HepG2 (cell line): Measurements from ENCODE around the gene CAPN7. TPM values are rescaled to one million over a fixed set of nuclear protein-coding genes. Genes with fewer than 3 reads are reported as not detected.

Experiments used
- ATAC-seq: fragments of 200-7000 bp; cut with Tn5 transposase; 3 replicates; pipeline ENCODE4 v1.9.1; 2020; ENCODE audit warnings: mild to moderate bottlenecking, moderate library complexity
- BruUV-seq: library from RNA; stranded (reverse); fragments of 400-500 nt; replicated peaks from 2 replicates; lab custom pipeline; 2021; lab: Mats Ljungman, UMichigan
- CTCF ChIA-PET: fragments of 300-600 bp; formaldehyde crosslinking; extraction: SDS; loops from one replicate; lab custom pipeline; 2021; ENCODE audit warnings: low total read pairs, inconsistent platforms, low intra/inter-chr PET ratio; lab: Yijun Ruan, JAX
- POLR2A ChIA-PET: fragments of 350-600 bp; sonication (Branson Sonifier 250); formaldehyde crosslinking; loops from one replicate; lab custom pipeline; 2020; ENCODE audit warnings: antibody characterized with exemption, inconsistent platforms; lab: Yijun Ruan, JAX
- DNase-seq: peaks from one replicate; pipeline ENCODE4 v3.0.0-alpha.2; 2015; ENCODE audit warnings: low spot score
- FAIRE-seq: peaks from 3 replicates; lab custom pipeline; 2011; peaks lifted over from hg19 to GRCh38; lab: Jason Lieb, UNC
- H2AFZ ChIP-seq: one replicate; pipeline ENCODE4 v1.6.1; 2011; ENCODE audit warnings: low read length, inconsistent platforms
- H3K27ac ChIP-seq: fragments of 300-600 bp; 3 replicates; pipeline ENCODE4 v1.8.0; 2011; ENCODE audit warnings: mixed run types, mild to moderate bottlenecking, mixed read lengths, low read length, inconsistent platforms; ENCODE audit not compliant: insufficient read depth; ENCODE audit errors: extremely low read length
- H3K27me3 ChIP-seq, 2 experiments: fragments of 200-600 bp in 1 of 2; 2 replicates in 1 of 2; 3 replicates in 1 of 2; pipeline versions ENCODE4 v1.6.0 to v1.8.0; 2011; ENCODE audit warnings: low read length in 2 of 2, mild to moderate bottlenecking in 2 of 2, moderate library complexity in 2 of 2, inconsistent platforms in 1 of 2; ENCODE audit not compliant: insufficient read depth in 2 of 2, control insufficient read depth in 1 of 2
- H3K36me3 ChIP-seq, 2 experiments: fragments of 200-600 bp in 1 of 2; replicated peaks in 1 of 2; 2 replicates in 1 of 2; 3 replicates in 1 of 2; pipeline versions ENCODE4 v1.5.1 to v1.8.0; 2011; ENCODE audit warnings: low read length in 2 of 2, inconsistent platforms in 1 of 2; ENCODE audit not compliant: insufficient read depth in 2 of 2, control insufficient read depth in 1 of 2
- H3K4me1 ChIP-seq: 2 replicates; pipeline ENCODE4 v1.5.1; 2012; ENCODE audit warnings: low read length, inconsistent platforms; ENCODE audit not compliant: insufficient read depth
- H3K4me2 ChIP-seq: 2 replicates; pipeline ENCODE4 v1.6.0; 2011; ENCODE audit warnings: low read depth, low read length, inconsistent platforms
- H3K4me3 ChIP-seq, 3 experiments: fragments of 200-600 bp in 1 of 3; sonication (generic), shearing (Covaris generic) in 1 of 3; replicated peaks in 1 of 3; 2 replicates each; pipeline ENCODE4 v1.5.1; 2011 to 2016; ENCODE audit warnings: low read length in 3 of 3, inconsistent platforms in 2 of 3, low read depth in 2 of 3, mild to moderate bottlenecking in 2 of 3, control low read depth in 1 of 3, mixed read lengths in 1 of 3; ENCODE audit not compliant: insufficient read depth in 1 of 3
- H3K79me2 ChIP-seq: one replicate; pipeline ENCODE4 v1.6.1; 2011; ENCODE audit warnings: low read length, inconsistent platforms; ENCODE audit not compliant: insufficient read depth
- H3K9ac ChIP-seq: 2 replicates; pipeline ENCODE4 v1.6.0; 2011; ENCODE audit warnings: mild to moderate bottlenecking, low read depth, low read length, inconsistent platforms; ENCODE audit not compliant: insufficient read depth
- H3K9me3 ChIP-seq: 2 replicates; pipeline ENCODE4 v1.5.1; 2012; ENCODE audit warnings: mild to moderate bottlenecking, low read length
- H4K20me1 ChIP-seq: 2 replicates; pipeline ENCODE4 v1.6.0; 2011; ENCODE audit warnings: inconsistent platforms, mild to moderate bottlenecking, low read length, moderate library complexity; ENCODE audit not compliant: insufficient read depth
- ADNP ChIP-seq: sonication (generic); formaldehyde crosslinking; IDR thresholded peaks from 2 replicates; pipeline ENCODE4 v1.4.0; 2020; ENCODE audit warnings: missing genetic modification reagents
- BRD4 ChIP-seq: sonication (generic); formaldehyde crosslinking; IDR thresholded peaks from 2 replicates; pipeline ENCODE4 v1.4.0; 2020; ENCODE audit warnings: missing genetic modification reagents
- CENPT ChIP-seq: sonication (generic); formaldehyde crosslinking; IDR thresholded peaks from 2 replicates; pipeline ENCODE4 v1.8.0; 2022; ENCODE audit warnings: low read depth, mild to moderate bottlenecking, moderate library complexity, missing genetic modification reagents
- HIVEP1 ChIP-seq: sonication (generic); formaldehyde crosslinking; IDR thresholded peaks from 2 replicates; pipeline ENCODE4 v1.4.0; 2020; ENCODE audit warnings: mild to moderate bottlenecking, missing genetic modification reagents
- HMG20B ChIP-seq: conservative IDR thresholded peaks from 2 replicates; pipeline ENCODE4 v1.6.1; 2016; ENCODE audit warnings: missing genetic modification reagents, missing compliant biosample characterization
- JDP2 ChIP-seq: sonication (generic); formaldehyde crosslinking; IDR thresholded peaks from 2 replicates; pipeline ENCODE4 v1.8.1; 2022; ENCODE audit warnings: missing genetic modification reagents, borderline replicate concordance
- MTERF4 ChIP-seq: sonication (generic); formaldehyde crosslinking; IDR thresholded peaks from 2 replicates; pipeline ENCODE4 v1.8.0; 2023; ENCODE audit warnings: mild to moderate bottlenecking, missing genetic modification reagents
- SKIL ChIP-seq: sonication (generic); formaldehyde crosslinking; IDR thresholded peaks from 2 replicates; pipeline ENCODE4 v1.8.0; 2022; ENCODE audit warnings: missing genetic modification reagents, mild to moderate bottlenecking, moderate library complexity, borderline replicate concordance
- SMAD1 ChIP-seq: sonication (generic); formaldehyde crosslinking; IDR thresholded peaks from 2 replicates; pipeline ENCODE4 v1.4.0; 2020; ENCODE audit warnings: missing genetic modification reagents, low read depth, mild to moderate bottlenecking, borderline replicate concordance
- TOPORS ChIP-seq: sonication (generic); formaldehyde crosslinking; IDR thresholded peaks from 2 replicates; pipeline ENCODE4 v1.8.0; 2023; ENCODE audit warnings: mild to moderate bottlenecking, missing genetic modification reagents
- ZBTB34 ChIP-seq: sonication (generic); formaldehyde crosslinking; IDR thresholded peaks from 2 replicates; pipeline ENCODE4 v1.8.0; 2022; ENCODE audit warnings: mild to moderate bottlenecking, missing genetic modification reagents
- ZNF598 ChIP-seq: sonication (generic); formaldehyde crosslinking; IDR thresholded peaks from 2 replicates; pipeline ENCODE4 v1.5.1; 2020; ENCODE audit warnings: mild to moderate bottlenecking, missing genetic modification reagents, borderline replicate concordance
- ZNF609 ChIP-seq: sonication (generic); formaldehyde crosslinking; IDR thresholded peaks from 2 replicates; pipeline ENCODE4 v1.4.0; 2020; ENCODE audit warnings: mild to moderate bottlenecking, missing genetic modification reagents, borderline replicate concordance
- ZNF772 ChIP-seq: sonication (generic); formaldehyde crosslinking; IDR thresholded peaks from 2 replicates; pipeline ENCODE4 v1.5.0; 2020; ENCODE audit warnings: mild to moderate bottlenecking, missing genetic modification reagents
- ZNF784 ChIP-seq: sonication (generic); formaldehyde crosslinking; IDR thresholded peaks from 2 replicates; pipeline ENCODE4 v1.5.1; 2020; ENCODE audit warnings: missing genetic modification reagents, mild to moderate bottlenecking, borderline replicate concordance
- in situ Hi-C: cut with HindIII; loops from 2 replicates; pipeline ENCODE4 v1.10.0; 2017; ENCODE audit warnings: low pct_unique_long_range_greater_than_20kb; ENCODE audit not compliant: extremely low pct_ligation_motif_present
- intact Hi-C: fragments of 100-400 bp; cut with micrococcal nuclease; formaldehyde crosslinking; loops from one replicate; pipeline ENCODE4 v1.10.0; 2022; ENCODE audit not compliant: unreplicated experiment
- polyA plus RNA-seq, 8 experiments: library from polyadenylated mRNA; depleted of rRNA in 3 of 8; stranded (reverse) in 7 of 8; unstranded in 1 of 8; fragments of >200 nt; fragmentation: Illumina TruSeq in 4 of 8; extraction: Trizol in 4 of 8; gene quantifications; 2 replicates each; pipeline versions ENCODE4 v1.2.1 to v1.2.3, GENCODE V29; 2011 to 2016; ENCODE audit warnings: low read depth in 4 of 8, missing spikeins in 1 of 8, mixed read lengths in 1 of 8; ENCODE audit not compliant: insufficient read depth in 1 of 8
- total RNA-seq, 5 experiments: library from RNA; depleted of rRNA; stranded (reverse); fragments of >200 nt; fragmentation: Illumina TruSeq; extraction: Trizol; gene quantifications; 2 replicates each; pipeline ENCODE4 v1.2.3, GENCODE V29; 2016; ENCODE audit warnings: low read depth in 1 of 5

CAPN7 gene
- total and polyA plus RNA-seq, 2 of the 13 experiments (the other 11 are each of a cell fraction or from before 2014, with no cell fraction given): 16.7 to 36.8 TPM

- Histone ChIP-seq H3K79me2 (no peaks in the 10 kb centered on the region), H2AFZ (no peak overlapping the region), H3K9me3 (no peaks in the 10 kb centered on the region), H3K4me2 (no peak overlapping the region), H3K9ac (no peak overlapping the region), H3K27me3 (no peaks in the 10 kb centered on the region), H3K36me3 (peaks cover 16 to 75% of the 10 kb centered on the region in 2 experiments), H3K27ac (no peak overlapping the region), H3K4me1 (peaks cover 21% of the 10 kb centered on the region), H3K4me3 (no peak overlapping the region), H4K20me1 (no peaks in the 10 kb centered on the region; the same call in 1 of the 2 replicates)
- DNase-seq: no peak
- ChIA-PET CTCF (no interaction called here), POLR2A (no interaction called here)
- no peak for FAIRE-seq
- BruUV-seq: no TSS peak
- no peak for ATAC-seq
- intact Hi-C loops (no loop called here), in situ Hi-C loops (no loop called here)
- no peak for TF ChIP-seq ADNP (CRISPR knock-in tag)
- no peak for TF ChIP-seq CENPT (CRISPR knock-in tag)
- TF ChIP-seq HIVEP1 (CRISPR knock-in tag): no peak
- TF ChIP-seq JDP2 (CRISPR knock-in tag): no peak
- TF ChIP-seq SKIL (CRISPR knock-in tag): no peak
- no peak for TF ChIP-seq BRD4 (CRISPR knock-in tag)
- TF ChIP-seq ZNF772: no peak
- no peak for TF ChIP-seq ZNF598 (CRISPR knock-in tag)
- TF ChIP-seq ZNF609: no peak
- TF ChIP-seq HMG20B (CRISPR knock-in tag): no peak
- TF ChIP-seq ZNF784 (CRISPR knock-in tag): no peak
- TF ChIP-seq SMAD1 (CRISPR knock-in tag): no peak
- no peak for TF ChIP-seq TOPORS
- no peak for TF ChIP-seq MTERF4 (CRISPR knock-in tag)
- no peak for TF ChIP-seq ZBTB34 (CRISPR knock-in tag)
These were observed 12.6 kb downstream of the CAPN7 start for GRCh38 chr3:15218689-15219088.
